Nucleus accumbens (tissue), 56 donors: ENCODE measurements around the gene TCHP.
"Not testable (repeated sequence)": the region's sequence is repeated elsewhere in the genome, so short reads cannot be mapped to it uniquely, and the experiment has no call there.

ENCODE experiments used
- DNase-seq, 56 donors: peaks; one replicate each; lab custom pipeline; 2025; lab: John Stamatoyannopoulos, UW

The TCHP gene

GRCh38 chr12:109878749-109879148, 21.3 kb upstream of the TCHP start:
- peak in 1 of 56 donors; percentile 28 for DNase-seq

DNA sequence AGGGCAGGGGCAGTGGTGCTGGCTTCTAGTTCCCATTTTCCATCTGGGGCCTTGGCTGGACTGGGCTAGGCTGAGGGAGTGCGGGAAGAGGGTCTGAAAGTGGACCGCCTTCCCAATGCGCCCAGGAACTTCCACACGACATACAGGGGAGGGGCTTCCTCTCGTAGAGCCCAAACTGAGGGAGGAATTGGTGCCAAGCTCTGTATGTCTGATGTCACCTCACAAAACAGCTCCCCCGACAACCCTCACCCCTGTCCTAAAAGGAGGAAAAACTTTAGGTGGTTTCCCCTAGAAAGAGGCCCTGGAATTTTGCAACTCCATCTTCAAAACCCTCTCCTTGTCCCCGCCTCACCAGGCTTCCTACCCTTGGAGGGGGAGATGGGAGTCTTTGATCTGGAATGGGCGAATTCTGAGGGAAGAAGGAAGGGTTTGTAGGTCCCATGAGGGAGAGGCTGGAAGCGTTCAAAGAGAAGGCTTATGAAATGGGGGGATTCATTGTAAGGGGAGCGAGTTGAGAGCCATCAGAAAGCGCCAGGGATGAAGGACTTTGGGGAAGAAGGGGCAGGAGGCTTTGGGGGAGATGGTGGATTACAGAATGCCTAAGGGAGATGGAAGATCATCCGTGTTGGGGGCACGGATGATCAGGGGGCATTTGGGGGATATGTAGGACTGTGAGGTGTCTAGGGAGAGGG, 20.6 kb upstream of the TCHP start:
- peak in 23 of 56 donors; percentile 3 to 61 (median 32) for DNase-seq

DNA sequence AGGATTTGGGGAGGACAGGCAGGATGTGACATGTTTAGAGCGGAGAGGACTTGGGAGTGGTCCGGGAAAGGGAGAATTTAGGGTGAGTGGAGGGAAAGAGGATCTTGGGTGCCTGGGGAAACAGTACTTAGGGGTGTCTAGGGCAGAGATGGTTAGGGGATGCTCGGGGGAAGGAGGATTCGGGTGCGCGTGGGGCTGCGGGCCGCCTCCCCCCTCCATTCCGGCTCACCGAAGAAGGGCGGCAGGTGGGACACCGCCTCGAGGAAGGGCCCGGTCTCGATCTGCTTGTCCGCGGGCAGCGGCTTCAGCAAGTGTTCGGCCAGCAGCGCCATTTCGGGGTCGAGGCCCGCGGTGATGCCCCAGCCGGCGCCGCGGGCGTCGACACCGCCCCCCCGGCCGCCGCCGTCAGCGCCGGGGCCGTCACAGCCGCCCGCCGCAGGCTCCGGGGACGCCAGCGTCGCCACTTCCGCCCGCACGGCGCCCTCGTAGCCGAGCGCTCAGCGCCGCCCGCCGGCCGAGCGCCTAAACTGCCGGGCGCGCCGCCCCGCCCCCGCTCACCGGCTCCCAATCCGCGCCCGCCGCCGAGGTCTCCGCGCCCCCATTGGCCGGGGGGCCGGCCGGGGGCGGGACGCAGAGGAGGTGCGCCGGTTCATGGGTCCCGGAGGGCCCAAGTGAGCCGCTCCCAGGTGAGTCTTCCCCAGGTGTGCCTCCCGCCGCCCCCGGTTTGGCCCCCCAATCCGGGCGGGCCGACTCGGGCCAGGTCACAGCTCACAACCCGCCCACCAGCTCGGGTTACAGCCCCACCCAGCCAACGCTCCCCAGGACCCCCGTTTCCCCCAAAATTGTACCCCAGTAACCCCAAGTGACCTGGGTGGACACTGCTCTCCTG, 19.8 kb upstream of the TCHP start, which contains the start of gene GLTP:
Gene GLTP, minus strand, starts transcription at position 499 of the 889 bp plus-strand sequence. Its CDS starts 167 bp downstream, at position 332.
- peak in 54 of 56 donors; percentile 29 to 89 (median 72) for DNase-seq

- DNase-seq = peak in 1 of 56 donors; percentile 41
Measured at GRCh38 chr12:109880938-109881337, 19.1 kb upstream of the TCHP start.

DNA sequence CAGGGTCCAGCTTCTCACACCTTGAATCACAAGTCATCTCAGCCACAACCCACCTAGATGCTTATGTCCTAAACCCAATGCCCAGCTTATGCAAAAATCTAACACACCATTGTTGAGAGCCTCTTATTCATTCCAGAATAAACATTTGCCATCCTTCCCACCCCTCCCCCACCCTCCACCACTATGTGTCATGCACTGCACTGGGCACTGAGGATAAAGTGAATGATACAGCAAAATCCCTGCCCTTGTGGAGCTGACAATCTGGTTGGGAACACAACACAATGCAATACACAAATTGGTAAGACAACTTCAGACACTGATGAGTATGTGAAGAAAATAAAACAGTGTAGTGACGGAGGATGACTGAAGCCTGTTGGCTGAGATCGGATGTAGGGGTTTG, 18.3 kb upstream of the TCHP start:
- DNase-seq = no peak

DNA sequence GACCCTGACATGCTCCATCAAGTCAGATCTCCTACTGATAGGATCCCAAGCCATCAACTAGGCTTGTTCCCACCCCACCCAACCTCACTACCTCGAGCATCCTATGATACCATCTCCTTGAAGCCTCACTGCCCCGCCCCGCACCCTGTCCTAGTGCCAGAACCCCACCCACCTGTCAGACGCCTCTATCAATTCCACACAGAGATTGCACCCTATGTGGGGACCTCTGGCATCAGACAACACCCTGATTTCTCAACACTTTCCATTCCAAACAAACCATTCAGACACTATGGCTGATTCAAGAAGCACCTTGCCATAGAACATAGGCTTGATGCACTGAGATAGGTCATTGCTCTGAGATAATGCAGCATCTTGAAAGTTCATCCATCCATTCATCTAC, 16.6 kb upstream of the TCHP start:
- no peak for DNase-seq

- DNase-seq = no peak
Measured at GRCh38 chr12:109885616-109886015, 14.5 kb upstream of the TCHP start.

- no peak for DNase-seq
Measured at GRCh38 chr12:109888179-109889020, 11.7 kb upstream of the TCHP start.

DNA sequence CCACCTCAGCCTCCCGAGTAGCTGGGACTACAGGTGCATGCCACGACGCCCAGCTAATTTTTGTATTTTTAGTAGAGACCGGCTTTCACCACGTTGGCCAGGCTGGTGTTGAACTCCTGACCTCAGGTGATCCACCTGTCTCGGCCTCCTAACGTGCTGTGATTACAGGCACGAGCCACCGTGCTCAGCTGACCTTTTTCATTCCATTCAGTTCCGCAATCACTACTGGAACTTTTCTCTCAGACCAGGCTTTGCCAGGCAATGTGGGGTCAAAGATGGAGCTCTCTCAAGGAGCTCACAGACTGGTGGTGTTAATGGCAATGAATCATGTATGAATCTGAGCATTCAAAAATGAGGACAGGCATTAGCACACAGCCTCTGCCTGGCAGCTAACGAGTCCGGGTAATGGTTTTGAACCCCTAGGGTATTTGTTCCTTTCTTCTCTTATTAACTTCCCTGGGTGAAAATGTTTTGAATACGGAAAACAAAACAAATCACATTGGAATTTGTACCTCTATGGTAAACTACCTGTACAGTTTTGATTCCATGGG, 9.4 kb upstream of the TCHP start:
- DNase-seq = no peak

GRCh38 chr12:109891731-109892130, 8.3 kb upstream of the TCHP start:
- DNase-seq = not testable (repeated sequence)

DNA sequence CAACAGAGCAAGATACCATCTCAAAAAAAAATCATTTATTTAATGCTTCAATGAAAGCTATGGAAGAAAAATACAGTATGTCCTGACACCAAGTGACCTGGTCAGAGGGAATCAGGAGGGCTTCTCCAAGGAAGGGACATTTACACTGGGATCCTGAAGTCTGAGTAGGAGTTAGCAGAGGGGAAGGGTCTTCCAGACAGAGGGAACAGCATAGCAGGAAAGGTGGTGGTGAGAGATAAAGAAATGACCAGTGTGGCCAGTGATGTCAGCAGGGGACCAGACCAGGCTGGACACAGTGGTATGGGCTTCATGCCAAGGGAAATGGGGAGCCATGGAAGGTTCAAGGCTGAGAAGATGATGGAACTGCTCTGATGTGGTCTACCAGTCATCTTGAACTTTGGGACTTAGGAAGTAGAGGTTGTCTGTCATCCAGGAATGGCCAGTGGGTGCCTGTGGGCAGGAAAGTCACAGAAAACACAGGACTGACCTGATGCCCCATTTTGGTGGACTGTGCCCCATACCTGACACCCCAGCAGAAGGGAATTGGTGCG, 7.8 kb upstream of the TCHP start:
- DNase-seq = no peak

GRCh38 chr12:109892748-109893147, 7.3 kb upstream of the TCHP start:
- no peak for DNase-seq

DNA sequence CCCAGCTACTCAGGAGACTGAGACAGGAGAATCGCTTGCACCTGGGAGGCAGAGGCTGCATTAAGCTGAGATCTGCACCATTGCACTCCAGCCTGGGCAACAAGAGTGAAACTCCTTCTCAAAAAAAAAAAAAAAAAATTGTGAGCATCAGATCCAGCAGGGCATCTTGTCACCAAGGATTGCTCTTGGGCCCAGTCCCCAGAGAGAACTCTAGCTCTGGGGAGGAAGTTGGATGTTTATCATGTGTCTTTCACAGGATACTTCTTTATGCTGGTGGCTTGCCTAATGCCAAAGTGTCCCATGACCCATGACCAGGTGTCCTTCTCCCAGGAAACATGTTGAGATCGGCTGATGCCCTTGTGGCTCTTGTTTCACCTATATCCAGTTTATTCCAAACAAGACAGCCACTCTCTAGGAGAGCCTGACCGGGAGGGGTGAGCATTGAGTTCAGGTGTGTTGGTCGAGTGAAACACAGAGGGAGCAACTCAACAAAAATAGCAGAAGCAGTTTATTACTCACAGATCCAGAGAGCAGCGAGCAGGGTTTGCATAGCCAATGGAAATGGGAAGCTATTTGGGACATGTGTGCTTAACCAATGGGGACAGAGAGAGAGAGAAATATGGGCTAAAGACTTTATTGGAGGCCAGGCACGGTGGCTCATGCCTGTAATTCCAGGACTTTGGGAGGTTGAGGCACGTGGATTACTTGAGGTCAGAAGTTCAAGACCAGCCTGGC, 6.6 kb upstream of the TCHP start:
- no peak for DNase-seq

DNA sequence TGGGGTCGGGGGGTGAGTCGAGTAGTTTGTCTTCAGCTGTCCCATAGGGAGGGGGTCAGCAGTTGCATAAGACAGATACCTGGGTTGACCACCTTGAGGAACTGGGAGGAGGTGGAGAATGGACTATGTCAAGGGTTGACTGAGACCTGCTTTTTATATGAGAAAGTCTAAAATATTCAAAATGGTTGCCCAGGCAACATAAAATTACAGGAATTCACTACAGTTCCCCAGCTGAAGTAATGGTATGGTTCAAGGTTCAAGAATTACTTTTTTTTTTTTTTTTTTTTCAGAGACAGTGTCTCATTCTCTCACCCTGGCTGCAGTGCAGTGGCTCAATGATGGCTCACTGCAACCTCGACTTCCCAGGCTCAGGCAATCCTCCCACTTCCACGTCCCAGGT, 5.1 kb upstream of the TCHP start:
- DNase-seq = no peak

DNA sequence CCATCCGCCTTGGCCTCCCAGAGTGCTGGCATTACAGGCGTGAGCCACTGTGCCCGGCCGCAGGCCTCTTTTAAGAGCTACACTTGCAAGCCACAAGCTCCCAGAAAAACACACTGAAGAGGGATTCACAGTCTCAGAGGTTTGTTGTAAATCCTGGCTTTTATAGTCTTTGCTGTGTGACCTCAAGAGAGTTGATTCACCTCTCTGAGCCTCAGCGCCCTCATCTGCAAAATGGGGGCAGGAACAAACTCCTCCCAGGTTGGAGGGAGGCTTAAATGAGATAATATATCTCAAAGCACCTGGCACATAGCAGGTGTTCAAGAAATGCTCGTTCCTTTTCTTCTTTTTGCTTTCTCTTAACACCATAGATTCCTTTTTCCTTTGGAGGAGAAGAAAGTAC, 3.9 kb upstream of the TCHP start:
- DNase-seq = no peak

GRCh38 chr12:109897029-109897428, 3.0 kb upstream of the TCHP start:
- DNase-seq = no peak

GRCh38 chr12:109899345-109899744, 729 bp upstream of the TCHP start:
- DNase-seq = not testable (repeated sequence)

GRCh38 chr12:109900752-109901580, 892 bp downstream of the TCHP start:
- DNase-seq = peak in 1 of 56 donors; percentile 34
